ENCODE measurements around the gene TANC1. TPM values are rescaled to one million over a fixed set of nuclear protein-coding genes. Genes with fewer than 3 reads are reported as not detected.
"Not testable (repeated sequence)": the region's sequence is repeated elsewhere in the genome, so short reads cannot be mapped to it uniquely, and the experiment has no call there.

The TANC1 gene
- total RNA-seq, 1 donor from 2014 or later: 18.5 TPM

GRCh38 chr2:159139216-159139933, 170.9 kb downstream of the TANC1 start:
- DNase-seq (ENCODE audit: low read depth): no peak
- no peak overlapping the region for H3K4me3 ChIP-seq (ENCODE audit: low read depth, low read length)
- no peaks in the 10 kb centered on the region for H3K27me3 ChIP-seq (ENCODE audit: control insufficient read depth, insufficient read depth, low read length)
- no peaks in the 10 kb centered on the region for H3K36me3 ChIP-seq (ENCODE audit: control insufficient read depth, insufficient read depth, low read length)
- TF ChIP-seq, protein P1, sequence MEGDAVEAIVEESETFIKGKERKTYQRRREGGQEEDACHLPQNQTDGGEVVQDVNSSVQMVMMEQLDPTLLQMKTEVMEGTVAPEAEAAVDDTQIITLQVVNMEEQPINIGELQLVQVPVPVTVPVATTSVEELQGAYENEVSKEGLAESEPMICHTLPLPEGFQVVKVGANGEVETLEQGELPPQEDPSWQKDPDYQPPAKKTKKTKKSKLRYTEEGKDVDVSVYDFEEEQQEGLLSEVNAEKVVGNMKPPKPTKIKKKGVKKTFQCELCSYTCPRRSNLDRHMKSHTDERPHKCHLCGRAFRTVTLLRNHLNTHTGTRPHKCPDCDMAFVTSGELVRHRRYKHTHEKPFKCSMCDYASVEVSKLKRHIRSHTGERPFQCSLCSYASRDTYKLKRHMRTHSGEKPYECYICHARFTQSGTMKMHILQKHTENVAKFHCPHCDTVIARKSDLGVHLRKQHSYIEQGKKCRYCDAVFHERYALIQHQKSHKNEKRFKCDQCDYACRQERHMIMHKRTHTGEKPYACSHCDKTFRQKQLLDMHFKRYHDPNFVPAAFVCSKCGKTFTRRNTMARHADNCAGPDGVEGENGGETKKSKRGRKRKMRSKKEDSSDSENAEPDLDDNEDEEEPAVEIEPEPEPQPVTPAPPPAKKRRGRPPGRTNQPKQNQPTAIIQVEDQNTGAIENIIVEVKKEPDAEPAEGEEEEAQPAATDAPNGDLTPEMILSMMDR (IDR thresholded peaks at IDR 0.05; ENCODE audit: insufficient read depth, low read length, poor library complexity, severe bottlenecking): no peak

- H3K27me3 ChIP-seq (ENCODE audit: control insufficient read depth, insufficient read depth, low read length): no peaks in the 10 kb centered on the region
- no peaks in the 10 kb centered on the region for H3K36me3 ChIP-seq (ENCODE audit: control insufficient read depth, insufficient read depth, low read length)
- TF ChIP-seq, protein P1 (IDR thresholded peaks at IDR 0.05; ENCODE audit: insufficient read depth, low read length, poor library complexity, severe bottlenecking): no peak
- no peak for DNase-seq (ENCODE audit: low read depth)
- no peak overlapping the region for H3K4me3 ChIP-seq (ENCODE audit: low read depth, low read length)
Measured at GRCh38 chr2:159140070-159140769, 171.8 kb downstream of the TANC1 start.

GRCh38 chr2:159140821-159141220, 172.4 kb downstream of the TANC1 start:
- not testable (repeated sequence) for H3K36me3 ChIP-seq (ENCODE audit: control insufficient read depth, insufficient read depth, low read length); DNase-seq (ENCODE audit: low read depth)

GRCh38 chr2:159144776-159145614, 176.6 kb downstream of the TANC1 start:
- H3K27me3 ChIP-seq (ENCODE audit: control insufficient read depth, insufficient read depth, low read length): no peaks in the 10 kb centered on the region
- no peak for DNase-seq (ENCODE audit: low read depth)

More at GRCh38 chr2:159140821-159141220, 172.4 kb downstream of the TANC1 start:
- not testable (repeated sequence) for H3K27me3 ChIP-seq (ENCODE audit: control insufficient read depth, insufficient read depth, low read length); H3K4me3 ChIP-seq (ENCODE audit: low read depth, low read length)

GRCh38 chr2:159145745-159146354, 177.4 kb downstream of the TANC1 start:
- H3K4me3 ChIP-seq (ENCODE audit: low read depth, low read length): no peak overlapping the region
- no peaks in the 10 kb centered on the region for H3K27me3 ChIP-seq (ENCODE audit: control insufficient read depth, insufficient read depth, low read length)
- no peak for DNase-seq (ENCODE audit: low read depth)
- no peaks in the 10 kb centered on the region for H3K36me3 ChIP-seq (ENCODE audit: control insufficient read depth, insufficient read depth, low read length)
- TF ChIP-seq, protein P1 (IDR thresholded peaks at IDR 0.05; ENCODE audit: insufficient read depth, low read length, poor library complexity, severe bottlenecking): no peak

More at GRCh38 chr2:159144776-159145614, 176.6 kb downstream of the TANC1 start:
- H3K4me3 ChIP-seq (ENCODE audit: low read depth, low read length): no peak overlapping the region
- TF ChIP-seq, protein P1 (IDR thresholded peaks at IDR 0.05; ENCODE audit: insufficient read depth, low read length, poor library complexity, severe bottlenecking): no peak
- no peaks in the 10 kb centered on the region for H3K36me3 ChIP-seq (ENCODE audit: control insufficient read depth, insufficient read depth, low read length)
